Right forelimb (tissue), 1 donor: Measurements from ENCODE around the gene TMC3.
"Not testable (repeated sequence)": the region's sequence is repeated elsewhere in the genome, so short reads cannot be mapped to it uniquely, and the experiment has no call there.

Experiments
- DNase-seq: peaks from one replicate; pipeline ENCODE4 v3.0.0-alpha.2; 2018

TMC3 gene

DNA sequence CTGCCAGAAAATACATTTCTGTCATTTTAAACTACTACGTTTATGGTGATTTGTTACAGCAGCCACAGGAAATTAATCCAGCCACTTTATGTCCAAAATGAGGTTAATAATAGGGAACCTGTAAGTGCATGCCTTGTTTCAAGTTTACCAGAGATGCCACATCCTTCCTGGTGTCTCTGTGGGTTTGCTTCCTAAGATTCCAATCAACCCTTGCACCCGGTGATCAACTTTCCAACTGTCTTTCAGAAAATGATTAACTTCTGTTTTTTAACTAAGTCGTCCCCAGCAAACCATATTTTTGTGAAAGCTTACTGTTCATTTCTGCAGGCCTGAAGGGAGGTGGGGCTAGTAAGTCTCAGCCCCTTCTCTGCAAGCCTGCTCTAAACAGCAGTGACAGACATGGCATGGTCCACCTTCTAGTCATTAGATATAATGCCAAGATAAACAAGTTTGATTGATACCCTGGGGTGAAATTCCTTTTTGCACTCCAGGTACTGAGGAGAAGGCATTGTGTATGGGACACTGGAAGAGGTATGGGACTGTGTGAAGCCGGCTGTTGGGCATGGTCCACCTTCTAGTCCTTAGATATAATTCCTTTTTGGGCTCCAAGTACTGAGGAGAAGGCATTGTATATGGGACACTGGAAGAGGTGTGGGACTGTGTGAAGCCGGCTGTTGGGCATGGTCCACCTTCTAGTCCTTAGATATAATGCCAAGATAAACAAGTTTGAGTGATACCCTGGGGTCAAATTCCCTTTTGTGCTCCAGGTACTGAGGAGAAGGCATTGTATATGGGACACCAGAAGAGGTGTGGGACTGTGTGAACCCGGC is 11.1 kb upstream of the TMC3 start:
- DNase-seq = no peak

DNA sequence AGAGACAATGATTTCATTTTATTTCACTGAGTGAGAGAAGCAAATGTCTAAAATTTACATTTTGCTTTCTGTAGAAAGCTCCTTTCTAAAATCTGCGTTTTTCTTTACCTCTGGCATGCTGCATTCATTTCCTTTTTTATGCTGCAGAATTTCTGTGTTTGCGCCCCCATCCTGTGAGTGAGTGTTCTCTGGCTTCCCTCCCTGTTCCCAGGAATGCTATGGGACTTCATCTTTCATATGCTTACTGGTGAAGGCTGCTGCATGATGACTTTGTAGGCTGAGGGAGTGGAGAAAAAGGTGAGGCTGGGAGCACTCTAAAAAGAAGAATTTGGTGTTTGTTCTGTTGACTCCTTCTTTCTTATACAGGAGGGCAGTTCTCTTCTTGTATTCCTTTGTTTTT is 7.7 kb upstream of the TMC3 start:
- no peak for DNase-seq

DNA sequence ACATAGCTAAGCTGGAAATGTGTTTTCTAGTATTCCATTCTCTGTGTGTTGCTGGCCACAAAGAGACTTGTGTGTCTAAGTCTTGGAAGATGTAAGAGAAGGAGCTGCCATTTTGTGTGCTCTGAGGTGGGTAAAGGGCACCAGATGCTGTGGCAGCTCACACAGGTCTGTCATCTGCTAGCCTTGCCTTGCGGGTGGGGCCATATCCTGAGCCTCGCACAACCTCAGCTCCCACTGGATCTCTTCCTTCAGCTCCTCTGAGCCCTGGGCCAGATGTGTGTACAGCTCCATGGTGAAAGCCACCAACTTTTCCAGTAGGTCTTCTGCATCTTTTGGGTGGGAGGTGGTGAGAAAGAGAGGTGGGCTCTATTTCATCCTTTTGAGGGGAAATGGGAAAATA is 6.7 kb upstream of the TMC3 start:
- DNase-seq = no peak

DNA sequence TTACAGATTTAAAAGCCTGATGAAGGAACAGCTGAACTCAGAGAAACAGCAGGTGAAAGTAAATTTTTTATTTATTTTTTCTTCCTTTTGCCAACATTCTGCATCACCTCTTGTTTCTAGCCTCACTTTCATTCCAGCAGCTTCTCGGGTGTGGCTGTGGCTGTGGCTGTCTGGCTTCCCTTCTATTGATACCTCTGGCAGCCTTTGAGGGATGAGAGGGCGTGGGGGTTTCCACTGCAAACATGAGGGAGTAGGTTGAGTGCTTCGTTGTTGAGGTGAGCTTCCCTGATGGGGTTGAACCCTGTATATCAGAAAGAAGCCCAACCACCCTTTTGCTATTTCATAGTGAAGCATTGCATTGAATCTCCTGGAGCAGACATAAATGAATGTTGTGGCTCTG is 6.2 kb upstream of the TMC3 start:
- DNase-seq = no peak

DNA sequence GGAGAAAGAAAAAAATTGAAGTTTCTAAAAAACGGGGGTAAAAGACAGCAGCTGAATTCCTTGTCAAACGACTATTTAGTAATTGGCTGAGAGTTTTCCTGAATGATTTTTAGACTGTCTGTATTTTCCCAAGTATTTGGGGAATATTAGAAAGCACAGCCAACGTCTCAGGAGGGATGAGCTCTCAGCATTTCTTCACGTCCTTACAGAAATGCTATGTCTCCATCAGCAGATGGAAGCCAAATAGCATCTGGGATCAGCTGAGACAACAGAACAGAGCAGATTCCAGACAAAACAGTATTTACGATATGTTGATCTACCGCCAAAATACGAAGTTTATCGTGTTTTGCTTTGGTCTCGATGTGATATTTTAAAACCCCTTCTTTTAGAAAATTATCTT is 5.3 kb upstream of the TMC3 start:
- no peak for DNase-seq

DNA sequence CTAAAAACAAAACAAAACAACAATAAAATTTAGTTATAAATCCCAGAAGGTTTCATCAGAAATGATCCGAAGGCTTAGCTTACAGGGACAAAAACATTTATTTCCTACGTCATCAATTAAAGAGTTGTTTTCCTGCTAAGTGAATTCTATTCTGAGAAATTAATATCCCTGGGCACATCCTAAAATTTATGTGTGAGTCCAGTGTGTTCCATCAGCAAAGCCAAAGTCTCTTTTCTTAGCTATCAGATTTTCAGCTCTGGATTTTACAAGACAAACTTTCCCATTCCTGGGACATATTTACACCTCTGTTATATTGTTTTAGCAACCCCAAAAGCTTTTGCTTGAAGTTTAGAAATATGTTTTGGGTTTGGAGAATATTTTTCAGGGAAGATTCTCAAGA is 4.4 kb upstream of the TMC3 start:
- DNase-seq = no peak

DNA sequence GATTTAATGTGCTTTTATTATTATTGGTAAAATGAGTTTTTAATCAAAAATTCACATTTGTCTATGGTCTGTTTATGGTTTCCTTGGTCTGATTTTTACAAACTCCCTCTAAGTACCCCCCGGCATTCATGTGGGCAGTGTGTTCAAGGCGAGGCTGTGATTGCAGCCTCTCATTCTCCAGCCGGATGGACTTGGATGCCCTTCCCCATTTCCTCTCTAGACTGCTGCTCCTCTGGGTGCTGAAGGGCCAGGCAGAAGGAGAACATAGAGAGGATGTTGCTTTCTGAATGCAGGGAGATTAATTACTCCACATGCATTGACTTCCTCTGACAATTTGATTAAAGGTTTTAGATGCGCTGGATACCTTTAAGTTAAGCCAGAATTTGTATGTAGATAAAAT is 3.9 kb upstream of the TMC3 start:
- no peak for DNase-seq

DNA sequence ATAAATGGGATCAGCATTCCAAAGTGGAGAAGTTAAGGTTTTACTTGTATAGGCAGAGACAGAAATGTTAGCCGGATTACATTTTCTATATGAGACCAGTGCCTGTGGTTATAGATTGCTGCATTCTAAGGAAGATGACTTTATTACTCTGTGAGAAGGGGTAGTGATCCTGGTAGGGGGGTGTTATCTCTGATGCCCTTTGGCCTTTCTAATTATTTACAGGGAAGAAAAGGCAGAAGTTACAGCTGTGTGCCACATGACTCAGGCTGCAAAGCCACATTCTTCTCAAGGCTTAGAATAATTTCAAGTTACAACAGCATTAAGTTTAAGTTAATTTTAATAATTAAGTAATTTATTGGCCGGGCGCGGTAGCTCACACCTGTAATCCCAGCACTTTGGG is 2.2 kb upstream of the TMC3 start:
- DNase-seq = no peak

DNA sequence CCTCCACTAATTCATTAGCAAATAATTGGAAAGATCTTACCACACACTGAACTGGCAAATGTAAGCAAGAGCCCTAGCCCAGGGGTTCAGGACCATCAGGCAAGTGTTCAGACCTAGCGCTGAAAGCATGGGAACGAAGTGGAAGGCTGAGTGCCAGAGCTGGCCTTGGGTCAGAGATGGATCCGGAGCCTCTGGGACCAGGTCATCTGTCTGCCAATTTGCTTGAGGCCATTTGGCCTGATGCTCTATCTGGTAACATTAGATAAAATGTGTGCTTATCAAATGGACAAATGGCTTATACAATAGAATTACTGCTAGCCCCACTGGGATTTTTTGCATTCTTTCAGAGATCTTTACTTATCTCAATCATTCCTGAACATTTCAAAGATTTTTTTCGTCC is 1.4 kb upstream of the TMC3 start:
- no peak for DNase-seq

DNA sequence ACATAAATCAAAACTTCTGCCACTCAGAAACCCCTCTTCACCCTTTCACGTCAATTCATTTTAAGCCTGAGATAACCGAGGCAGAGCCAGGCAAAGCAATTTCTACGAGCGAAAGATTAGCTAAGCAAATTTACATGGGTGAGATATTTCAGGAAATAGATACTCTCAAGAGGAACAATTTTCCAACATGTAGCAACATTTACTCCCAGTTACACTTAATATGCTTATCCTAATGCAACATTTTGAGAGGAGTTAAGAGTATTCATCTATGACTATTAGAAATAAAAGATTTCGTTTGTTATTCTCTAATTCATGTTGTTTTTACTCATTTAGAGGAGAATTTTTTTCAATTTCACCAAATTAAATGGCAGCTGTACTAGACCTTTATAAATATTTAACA is 837 bp downstream of the TMC3 start:
- no peak for DNase-seq

DNA sequence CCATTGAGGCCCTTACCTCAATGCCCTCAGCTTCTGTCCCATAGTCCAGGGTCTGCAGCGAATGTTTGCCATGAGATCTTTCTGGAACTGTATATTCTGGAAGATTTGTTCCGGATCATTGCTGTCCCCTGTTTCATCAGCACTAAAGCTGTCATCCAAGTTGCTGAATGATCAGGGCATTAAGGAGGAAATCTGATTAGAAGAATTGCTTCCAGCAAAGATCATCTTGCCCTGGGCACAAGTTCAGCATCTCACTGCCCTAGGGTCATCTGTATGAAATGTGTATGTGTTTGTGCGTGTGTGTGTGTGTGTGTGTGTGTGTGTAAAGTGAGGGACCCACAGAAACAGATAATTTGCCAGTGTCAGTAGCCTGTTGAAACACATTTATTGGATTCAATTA is 1.4 kb downstream of the TMC3 start:
- DNase-seq = no peak

DNA sequence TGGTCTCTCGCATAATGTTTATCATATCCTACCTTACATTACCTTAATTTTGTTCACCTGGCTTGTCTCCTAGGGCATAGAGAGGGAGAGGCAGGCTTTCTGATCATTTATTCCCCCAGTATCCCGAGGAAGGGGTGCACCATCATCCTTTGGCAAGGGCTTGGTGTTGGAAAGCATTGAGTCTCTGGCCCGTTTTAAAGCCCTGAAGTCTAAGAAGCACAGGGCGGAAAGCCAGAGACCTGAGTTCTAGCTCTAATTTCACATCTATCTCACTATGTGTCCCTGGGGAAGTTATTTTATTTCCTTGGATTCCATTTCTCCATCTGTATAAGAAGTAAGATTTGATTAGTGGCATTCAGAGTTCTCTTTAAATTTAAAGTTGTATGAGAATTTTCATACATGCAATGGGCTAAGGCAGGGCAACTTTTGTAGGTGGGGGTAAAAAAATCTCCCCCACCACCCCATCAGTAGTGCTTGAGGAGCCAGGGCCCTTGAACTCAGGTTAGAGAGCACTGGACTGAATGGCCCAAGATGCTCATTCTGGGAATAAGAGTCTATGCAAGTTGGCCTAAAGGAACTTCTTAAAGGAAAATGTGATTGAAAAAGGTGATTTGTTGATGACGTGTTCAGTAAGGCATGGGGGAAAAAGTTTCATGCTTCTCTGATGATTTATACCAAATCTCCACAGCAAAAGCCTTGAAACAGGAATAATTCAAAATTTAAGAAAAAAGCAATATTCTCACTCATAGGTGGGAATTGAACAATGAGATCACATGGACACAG is 10.1 kb downstream of the TMC3 start:
- DNase-seq = no peak

DNA sequence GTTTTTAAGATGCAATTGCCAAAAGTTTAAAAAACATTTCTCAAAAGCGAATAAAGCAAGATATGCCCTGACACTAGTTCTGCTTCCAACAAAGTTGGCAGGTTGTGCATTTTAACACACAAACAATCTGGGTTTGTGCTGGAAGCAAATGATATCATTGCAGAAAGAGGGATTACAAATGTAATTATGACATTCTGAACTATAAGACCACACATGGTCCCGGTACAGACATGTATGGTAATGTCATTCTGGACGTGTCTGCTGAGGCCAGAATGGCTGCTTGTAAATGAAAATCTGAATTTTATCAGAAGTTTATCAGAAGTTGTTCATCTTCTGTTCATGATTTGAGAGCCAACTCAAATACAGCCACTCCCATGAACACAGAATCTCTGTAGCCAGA is 10.7 kb downstream of the TMC3 start:
- no peak for DNase-seq

DNA sequence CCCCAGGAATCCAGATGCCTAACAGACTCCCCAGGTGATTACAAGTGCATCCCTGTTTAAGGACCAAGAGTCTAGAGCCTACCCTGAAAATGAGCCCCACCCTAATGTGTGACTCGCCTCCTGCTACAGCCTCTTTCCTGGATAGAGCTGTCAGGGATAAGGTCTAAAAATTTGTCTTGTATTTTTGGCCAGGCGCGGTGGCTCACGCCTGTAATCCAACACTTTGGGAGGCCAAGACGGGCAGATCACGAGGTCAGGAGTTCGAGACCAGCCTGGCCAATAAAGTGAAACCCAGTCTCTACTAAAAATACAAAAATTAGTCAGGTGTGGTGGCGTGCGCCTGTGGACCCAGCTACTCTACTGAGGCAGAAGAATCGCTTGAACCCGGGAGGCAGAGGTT is 11.2 kb downstream of the TMC3 start:
- DNase-seq = no peak

DNA sequence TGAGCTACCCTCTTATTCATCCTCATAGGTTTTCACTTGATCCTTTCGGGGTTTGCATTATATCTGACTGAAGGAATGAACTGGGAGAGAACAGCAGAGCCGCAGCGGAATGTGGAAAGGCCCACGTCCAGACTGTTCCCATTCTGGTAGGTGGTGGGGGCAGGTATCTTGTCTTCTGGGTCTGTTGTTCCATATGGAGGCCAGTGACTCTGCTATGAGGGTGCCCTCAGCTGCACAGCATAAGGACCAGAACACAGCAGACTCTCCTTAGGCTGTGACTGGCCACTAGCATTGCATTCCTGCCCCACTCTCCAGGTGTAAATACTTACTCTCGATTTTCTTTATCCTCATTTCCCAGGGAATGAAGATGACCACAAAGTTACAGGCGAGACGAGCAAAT is 12.1 kb downstream of the TMC3 start:
- no peak for DNase-seq

DNA sequence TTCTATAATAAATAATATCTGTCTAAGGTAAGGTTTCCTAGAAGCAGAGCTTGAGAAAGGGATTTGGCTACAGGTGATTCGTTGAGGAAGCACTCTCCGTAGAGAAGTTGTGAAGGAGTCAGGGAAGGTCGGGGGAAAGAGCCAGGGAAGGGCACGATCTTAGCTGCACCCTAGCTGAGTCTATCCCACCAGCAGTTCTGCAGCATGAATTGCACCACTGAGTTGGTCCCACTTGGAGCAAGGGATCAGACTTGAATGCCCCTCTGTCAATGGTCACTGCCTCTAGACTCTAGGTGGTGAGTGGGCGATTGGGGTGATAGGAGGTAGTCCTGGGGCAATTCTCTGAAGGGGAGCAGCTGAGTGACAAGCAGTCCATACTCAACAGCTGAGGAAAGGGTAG is 13.5 kb downstream of the TMC3 start:
- DNase-seq = no peak

DNA sequence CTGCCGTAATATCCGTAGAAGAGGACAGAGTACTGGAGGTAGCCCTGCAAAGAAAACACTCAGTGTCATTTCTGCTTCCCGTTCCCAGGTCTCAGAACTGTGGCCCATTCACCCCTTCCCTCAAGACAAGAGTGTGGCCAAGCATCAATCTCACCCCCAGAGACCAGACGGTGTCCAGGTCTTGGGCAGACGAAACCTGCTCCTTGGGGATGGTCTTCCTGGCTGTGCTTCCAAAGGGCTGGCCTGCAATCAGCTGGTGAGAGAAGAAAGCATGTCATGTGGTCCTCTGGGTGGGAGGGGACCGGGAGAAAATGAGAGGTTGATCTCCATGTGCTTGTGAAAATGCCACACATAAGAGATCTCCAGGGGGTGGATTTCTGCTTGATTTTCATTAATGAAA is 15.8 kb downstream of the TMC3 start:
- DNase-seq = no peak

DNA sequence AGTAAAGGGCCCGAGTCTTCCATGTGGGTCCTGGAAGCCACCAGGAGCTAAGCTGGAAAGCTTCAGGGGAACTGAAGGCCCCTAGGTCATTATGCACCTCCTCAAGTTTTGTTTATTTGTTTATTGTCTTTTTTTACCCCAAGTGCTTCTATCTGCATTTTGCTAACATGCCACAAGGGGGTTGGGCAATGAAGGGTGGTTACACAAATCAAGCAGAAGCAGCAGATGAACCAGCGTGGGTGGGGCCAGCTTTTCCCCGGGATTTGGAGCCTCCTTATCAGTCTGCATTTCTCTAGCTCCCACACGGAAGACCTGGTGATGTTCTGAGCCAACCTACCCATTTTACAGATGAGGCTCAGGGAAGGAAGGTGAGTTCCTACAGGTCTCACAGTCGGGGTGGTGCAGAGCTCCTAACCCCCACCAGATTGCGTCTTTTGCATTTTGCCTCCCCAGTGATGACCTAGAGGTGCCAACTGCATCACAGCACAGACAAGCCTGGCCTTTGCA is 16.8 kb downstream of the TMC3 start:
- DNase-seq = no peak

DNA sequence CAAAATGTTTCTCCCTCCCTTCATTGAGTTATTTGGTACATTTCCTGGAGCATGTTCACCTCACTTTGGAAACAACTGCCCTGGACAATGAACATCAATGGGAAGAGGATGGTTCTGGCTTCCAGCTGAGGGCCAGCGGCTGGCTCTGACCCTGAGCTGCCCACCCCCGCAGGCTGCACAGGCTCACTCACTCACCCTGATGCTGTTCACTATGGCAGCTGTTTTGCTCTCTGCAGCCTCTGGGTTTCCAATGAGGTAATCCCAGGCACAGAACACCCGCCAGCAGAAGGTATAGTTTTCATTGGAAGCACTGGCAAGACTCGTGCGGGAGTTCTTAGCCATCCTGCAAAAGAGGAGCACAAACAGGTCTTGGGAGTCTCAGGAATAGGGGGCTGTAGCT is 17.8 kb downstream of the TMC3 start:
- DNase-seq = no peak

DNA sequence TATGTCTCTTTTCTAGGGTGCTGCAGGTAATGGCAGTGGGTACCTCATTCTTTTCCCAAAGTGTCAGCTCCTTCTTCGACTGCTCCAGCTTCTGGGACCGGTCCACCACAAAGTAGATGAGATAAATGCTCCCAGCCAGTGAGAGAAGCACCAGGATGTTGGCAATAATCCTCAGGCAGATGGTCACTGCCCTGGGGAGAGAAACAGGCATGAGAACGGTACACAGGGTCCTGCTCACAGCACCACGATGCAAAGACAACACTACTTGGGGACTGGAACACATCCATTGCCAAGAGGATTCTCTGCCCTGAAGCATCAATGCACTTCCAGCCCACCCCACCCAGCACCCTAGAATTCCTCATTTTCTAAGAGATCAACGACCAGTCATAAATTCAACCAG is 22.4 kb downstream of the TMC3 start:
- DNase-seq = no peak

DNA sequence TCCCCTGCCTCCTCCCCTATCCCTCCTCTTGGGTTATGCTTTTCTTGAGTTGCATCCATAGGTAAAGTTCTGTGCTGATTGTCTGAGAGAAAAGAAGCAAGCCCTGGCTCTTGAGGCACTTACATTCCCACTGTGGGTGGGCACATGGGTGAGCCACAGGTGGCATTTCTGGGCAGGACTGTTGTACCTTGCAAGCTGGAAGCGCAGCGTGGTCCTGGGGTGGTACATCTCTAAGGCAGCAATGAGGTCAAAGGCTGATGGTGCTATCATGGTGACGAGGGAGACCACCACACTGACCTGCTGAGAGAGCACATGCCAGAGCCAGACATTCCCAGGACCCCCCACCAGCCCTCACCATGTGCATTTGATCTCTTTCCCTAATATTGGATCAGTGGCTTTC is 24.7 kb downstream of the TMC3 start:
- no peak for DNase-seq

DNA sequence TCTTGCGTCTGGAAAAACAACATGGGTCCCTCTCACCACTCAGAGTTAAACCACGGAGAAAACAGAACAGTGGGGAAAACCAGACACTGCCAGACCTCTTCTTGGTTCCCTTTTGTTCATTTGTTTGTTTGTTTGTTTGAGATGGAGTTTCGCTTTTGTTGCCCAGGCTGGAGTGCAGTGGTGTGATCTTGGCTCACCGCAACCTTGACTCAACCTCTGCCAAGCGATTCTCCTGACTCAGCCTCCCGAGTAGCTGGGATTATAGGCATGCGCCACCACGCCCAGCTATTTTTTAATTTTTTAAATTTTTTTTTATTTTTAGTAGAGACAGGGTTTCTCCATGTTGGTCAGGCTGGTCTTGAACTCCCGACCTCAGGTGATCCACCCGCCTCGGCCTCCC is 25.3 kb downstream of the TMC3 start:
- not testable (repeated sequence) for DNase-seq

DNA sequence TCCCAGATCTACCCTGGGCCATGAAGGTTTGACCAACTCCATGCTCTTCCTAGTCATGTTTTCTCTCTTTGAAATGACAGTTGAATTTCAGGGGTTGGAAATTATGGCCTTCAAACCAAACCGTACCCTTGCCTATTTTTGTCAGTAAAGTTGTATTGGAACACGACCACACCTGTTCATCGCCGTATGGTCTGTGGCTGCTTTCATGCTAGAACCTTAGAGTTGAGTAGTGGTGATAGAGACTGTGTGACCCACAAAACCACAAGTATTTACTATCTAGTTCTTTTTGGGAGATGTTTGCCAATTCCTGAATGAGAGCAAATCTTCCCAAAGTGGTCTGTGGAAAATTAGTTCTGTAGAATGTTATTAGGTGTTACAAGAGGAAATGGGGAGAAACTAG is 26.1 kb downstream of the TMC3 start:
- DNase-seq = no peak

DNA sequence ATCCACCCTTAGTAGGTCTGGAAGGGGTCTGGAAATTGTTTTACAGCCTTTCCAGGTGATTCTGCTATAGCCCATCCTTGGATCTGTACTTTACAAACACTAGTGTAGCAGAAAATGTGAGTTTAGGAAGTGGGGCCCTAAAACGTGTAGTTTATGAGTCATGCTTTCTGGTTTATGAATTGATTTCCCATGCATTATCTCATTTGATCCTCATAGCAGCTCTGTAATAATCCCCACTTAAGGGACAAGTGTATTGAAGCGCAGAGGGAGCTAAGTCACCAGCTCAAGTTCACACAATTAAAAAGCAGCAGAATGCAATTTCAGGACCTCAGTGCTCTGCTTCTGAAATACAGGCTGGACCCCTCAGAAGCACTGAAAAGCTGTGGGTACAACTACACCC is 27.4 kb downstream of the TMC3 start:
- no peak for DNase-seq

DNA sequence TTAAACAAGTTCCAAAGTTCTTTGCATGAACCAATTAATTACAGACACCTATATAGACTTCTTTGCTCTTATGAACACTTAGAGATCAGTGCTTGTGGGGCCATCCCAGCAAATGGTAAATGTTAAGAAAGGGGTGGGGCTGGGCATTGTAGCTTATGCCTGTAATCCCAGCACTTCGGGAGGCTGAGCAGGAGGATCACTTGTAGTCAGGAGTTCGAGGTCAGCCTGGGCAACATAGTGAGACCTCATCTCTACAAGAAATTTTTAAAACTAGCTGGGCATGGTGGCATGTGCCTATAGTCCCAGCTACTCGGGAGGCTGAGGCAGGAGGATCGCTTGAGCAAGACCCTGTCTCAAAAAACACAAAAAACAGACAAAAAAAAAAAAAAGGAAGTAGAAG is 30.6 kb downstream of the TMC3 start:
- DNase-seq = no peak
